Osteoblast (primary cell): Measurements from ENCODE around the gene PNMA1. TPM values are rescaled to one million over a fixed set of nuclear protein-coding genes. Genes with fewer than 3 reads are reported as not detected.

Experiments
- DNase-seq: peaks from one replicate; pipeline ENCODE4 v3.0.0; 2011; ENCODE audit warnings: low spot score, mixed read lengths; ENCODE audit not compliant: insufficient read length; ENCODE audit errors: missing footprints
- H2AFZ ChIP-seq: 2 replicates; pipeline ENCODE4 v1.6.0; 2011; ENCODE audit warnings: mild to moderate bottlenecking, low read length
- H3K27ac ChIP-seq: 2 replicates; pipeline ENCODE4 v1.5.1; 2011; ENCODE audit warnings: mild to moderate bottlenecking, low read depth, low read length, moderate library complexity
- H3K27me3 ChIP-seq: 2 replicates; pipeline ENCODE4 v1.6.0; 2012; ENCODE audit warnings: mild to moderate bottlenecking, control low read depth, inconsistent platforms, low read length, moderate library complexity; ENCODE audit not compliant: insufficient read depth
- H3K36me3 ChIP-seq: 2 replicates; pipeline ENCODE4 v1.5.1; 2011; ENCODE audit warnings: mild to moderate bottlenecking, low read length, control low read depth, moderate library complexity; ENCODE audit not compliant: insufficient read depth
- H3K4me1 ChIP-seq: 2 replicates; pipeline ENCODE4 v1.5.1; 2011; ENCODE audit warnings: mild to moderate bottlenecking, low read length, control low read depth, moderate library complexity; ENCODE audit not compliant: insufficient read depth
- H3K4me2 ChIP-seq: 2 replicates; pipeline ENCODE4 v1.6.0; 2011; ENCODE audit warnings: mild to moderate bottlenecking, low read length; ENCODE audit not compliant: insufficient read depth
- H3K4me3 ChIP-seq: fragments of 200-600 bp; sonication (generic); 3 replicates; pipeline ENCODE4 v1.5.1; 2012; ENCODE audit warnings: mild to moderate bottlenecking, low read length, inconsistent platforms; ENCODE audit not compliant: insufficient read depth
- H3K79me2 ChIP-seq: 2 replicates; pipeline ENCODE4 v1.6.0; 2012; ENCODE audit warnings: mild to moderate bottlenecking, low read length, control low read depth, inconsistent platforms; ENCODE audit not compliant: insufficient read depth
- H3K9me3 ChIP-seq: 2 replicates; pipeline ENCODE4 v1.5.1; 2011; ENCODE audit warnings: low read depth, low read length, control low read depth
- H4K20me1 ChIP-seq: 2 replicates; pipeline ENCODE4 v1.6.0; 2012; ENCODE audit warnings: mild to moderate bottlenecking, low read length, control low read depth; ENCODE audit not compliant: insufficient read depth
- total RNA-seq: library from RNA; depleted of rRNA; stranded (reverse); fragments of >200 nt; gene quantifications from 2 replicates; pipeline ENCODE4 v1.2.3, GENCODE V29; 2012
- TF ChIP-seq, protein P1 (sequence below): IDR thresholded peaks from 2 replicates; pipeline ENCODE4 v1.5.1; 2011; ENCODE audit warnings: mild to moderate bottlenecking, low read depth, low read length, moderate library complexity; ENCODE audit errors: extremely low read depth

PNMA1 gene
- total RNA-seq, 1 donor: 40.2 TPM

GRCh38 chr14:73717711-73718417 lies 3.7 kb upstream of the PNMA1 start:
- H3K9me3 ChIP-seq: no peaks in the 10 kb centered on the region
- no peak overlapping the region for H2AFZ ChIP-seq
- no peak overlapping the region for H3K4me2 ChIP-seq
- DNase-seq: peak; percentile 69
- H3K4me1 ChIP-seq: peaks cover 14% of the 10 kb centered on the region
- no peak overlapping the region for H3K4me3 ChIP-seq
- peaks cover 70% of the 10 kb centered on the region for H3K36me3 ChIP-seq
- H3K27me3 ChIP-seq: no peaks in the 10 kb centered on the region
- H3K79me2 ChIP-seq: peaks cover 29% of the 10 kb centered on the region
- TF ChIP-seq, protein P1, sequence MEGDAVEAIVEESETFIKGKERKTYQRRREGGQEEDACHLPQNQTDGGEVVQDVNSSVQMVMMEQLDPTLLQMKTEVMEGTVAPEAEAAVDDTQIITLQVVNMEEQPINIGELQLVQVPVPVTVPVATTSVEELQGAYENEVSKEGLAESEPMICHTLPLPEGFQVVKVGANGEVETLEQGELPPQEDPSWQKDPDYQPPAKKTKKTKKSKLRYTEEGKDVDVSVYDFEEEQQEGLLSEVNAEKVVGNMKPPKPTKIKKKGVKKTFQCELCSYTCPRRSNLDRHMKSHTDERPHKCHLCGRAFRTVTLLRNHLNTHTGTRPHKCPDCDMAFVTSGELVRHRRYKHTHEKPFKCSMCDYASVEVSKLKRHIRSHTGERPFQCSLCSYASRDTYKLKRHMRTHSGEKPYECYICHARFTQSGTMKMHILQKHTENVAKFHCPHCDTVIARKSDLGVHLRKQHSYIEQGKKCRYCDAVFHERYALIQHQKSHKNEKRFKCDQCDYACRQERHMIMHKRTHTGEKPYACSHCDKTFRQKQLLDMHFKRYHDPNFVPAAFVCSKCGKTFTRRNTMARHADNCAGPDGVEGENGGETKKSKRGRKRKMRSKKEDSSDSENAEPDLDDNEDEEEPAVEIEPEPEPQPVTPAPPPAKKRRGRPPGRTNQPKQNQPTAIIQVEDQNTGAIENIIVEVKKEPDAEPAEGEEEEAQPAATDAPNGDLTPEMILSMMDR: no peak
- H3K27ac ChIP-seq: no peak overlapping the region
- H4K20me1 ChIP-seq: peaks cover 16% of the 10 kb centered on the region

- Histone ChIP-seq H3K27ac (no peak overlapping the region), H3K9me3 (no peaks in the 10 kb centered on the region), H3K36me3 (peaks cover 64% of the 10 kb centered on the region), H4K20me1 (peaks cover 22% of the 10 kb centered on the region), H3K79me2 (peaks cover 32% of the 10 kb centered on the region), H3K4me3 (no peak overlapping the region), H2AFZ (no peak overlapping the region), H3K27me3 (no peaks in the 10 kb centered on the region), H3K4me1 (peaks cover 14% of the 10 kb centered on the region), H3K4me2 (no peak overlapping the region)
- DNase-seq: peak; percentile 82
- TF ChIP-seq, protein P1: no peak
Measured at GRCh38 chr14:73717266-73717665, 3.1 kb upstream of the PNMA1 start.

DNA sequence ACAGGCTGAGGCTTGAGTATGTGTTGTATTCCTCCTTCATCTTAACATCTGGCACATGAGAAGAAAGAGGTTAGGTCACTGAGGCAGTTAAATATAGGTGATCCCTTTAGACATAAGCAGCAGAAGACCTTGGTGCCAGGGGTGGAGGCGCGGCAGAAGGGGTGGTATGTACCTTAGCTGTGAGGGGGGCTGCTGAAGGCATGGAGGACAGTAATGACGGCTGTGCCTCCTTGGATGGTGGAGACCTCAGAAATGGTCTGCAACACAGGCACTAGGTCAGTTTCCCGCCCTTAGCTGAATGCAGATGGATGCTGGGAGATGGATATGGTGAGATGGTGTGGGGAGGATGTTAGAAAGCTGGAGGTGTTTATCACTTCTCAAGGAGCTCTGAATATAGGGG lies 1.5 kb upstream of the PNMA1 start:
- Histone ChIP-seq H4K20me1 (peaks cover 29% of the 10 kb centered on the region), H3K4me2 (no peak overlapping the region), H3K4me3 (no peak overlapping the region), H2AFZ (no peak overlapping the region), H3K27ac (peak overlapping the region; percentile 28), H3K79me2 (peaks cover 37% of the 10 kb centered on the region), H3K36me3 (peaks cover 48% of the 10 kb centered on the region), H3K4me1 (peaks cover 22% of the 10 kb centered on the region), H3K9me3 (no peaks in the 10 kb centered on the region), H3K27me3 (no peaks in the 10 kb centered on the region)
- TF ChIP-seq, protein P1: no peak
- DNase-seq: peak; percentile 69

- Histone ChIP-seq H3K27ac (peak overlapping the region; percentile 39), H4K20me1 (peaks cover 29% of the 10 kb centered on the region), H3K4me1 (peaks cover 22% of the 10 kb centered on the region), H3K79me2 (peaks cover 44% of the 10 kb centered on the region), H3K9me3 (no peaks in the 10 kb centered on the region), H3K4me2 (peak overlapping the region; percentile 86), H2AFZ (no peak overlapping the region), H3K4me3 (peak overlapping the region; percentile 81), H3K27me3 (no peaks in the 10 kb centered on the region), H3K36me3 (peaks cover 39% of the 10 kb centered on the region)
- TF ChIP-seq, protein P1: no peak
- DNase-seq: peak; percentile 92
Measured at GRCh38 chr14:73714656-73715081, 485 bp upstream of the PNMA1 start.
